H1 (cell line): ENCODE data around the gene C1GALT1C1L. TPM values are rescaled to one million over a fixed set of nuclear protein-coding genes. Genes with fewer than 3 reads are reported as not detected.
A peak's percentile ranks its signal among the peaks of the same experiment; 100 is the strongest.

Experiments
- CTCF ChIA-PET: fragments of 300-600 bp; sonication (Branson Sonifier 250); formaldehyde crosslinking; loops from one replicate; lab custom pipeline; 2021; ENCODE audit not compliant: partially characterized antibody; lab: Charles Lee
- POLR2A ChIA-PET: fragments of 300-600 bp; sonication (Branson Sonifier 250); formaldehyde crosslinking; loops from one replicate; lab custom pipeline; 2021; ENCODE audit warnings: inconsistent platforms; ENCODE audit not compliant: partially characterized antibody; lab: Charles Lee
- DNase-seq, 2 experiments: peaks; one replicate each; pipeline versions ENCODE4 v3.0.0 to v3.0.0-alpha.2; 2010 to 2022; ENCODE audit warnings: low spot score in 2 of 2, low read depth in 1 of 2, mixed read lengths in 1 of 2
- FAIRE-seq: peaks from 2 replicates; lab custom pipeline; 2011; peaks lifted over from hg19 to GRCh38; lab: Jason Lieb, UNC
- H2AFZ ChIP-seq: 2 replicates; pipeline ENCODE4 v1.8.1; 2012; ENCODE audit warnings: low read length, inconsistent platforms
- H2AK5ac ChIP-seq: 2 replicates; pipeline ENCODE4 v1.6.1; 2013; ENCODE audit warnings: low read depth, low read length
- H2BK120ac ChIP-seq: replicated peaks from 2 replicates; pipeline ENCODE3; 2013; ENCODE audit warnings: low read depth, low read length, inconsistent platforms
- H2BK12ac ChIP-seq: 2 replicates; pipeline ENCODE4 v1.6.1; 2013; ENCODE audit warnings: low read depth, low read length
- H2BK15ac ChIP-seq: 2 replicates; pipeline ENCODE4 v1.6.1; 2013; ENCODE audit warnings: low read length
- H2BK20ac ChIP-seq: 2 replicates; pipeline ENCODE4 v1.6.1; 2013; ENCODE audit warnings: low read length
- H2BK5ac ChIP-seq: 2 replicates; pipeline ENCODE4 v1.6.1; 2013; ENCODE audit warnings: low read depth, low read length
- H3K14ac ChIP-seq: 2 replicates; pipeline ENCODE4 v1.6.1; 2013; ENCODE audit warnings: inconsistent platforms; ENCODE audit not compliant: insufficient read length
- H3K18ac ChIP-seq: 2 replicates; pipeline ENCODE4 v1.6.1; 2013; ENCODE audit warnings: low read length; ENCODE audit errors: extremely low read depth
- H3K23ac ChIP-seq: 2 replicates; pipeline ENCODE4 v1.6.1; 2013; ENCODE audit warnings: inconsistent platforms; ENCODE audit not compliant: insufficient read length
- H3K23me2 ChIP-seq: 2 replicates; pipeline ENCODE4 v1.6.1; 2013; ENCODE audit warnings: low read depth, low read length
- H3K27ac ChIP-seq: 2 replicates; pipeline ENCODE4 v1.6.1; 2011; ENCODE audit warnings: low read depth, low read length, inconsistent platforms
- H3K27me3 ChIP-seq, 4 experiments: replicated peaks in 1 of 4; 1 replicate in 1 of 4; 2 replicates in 3 of 4; pipeline versions ENCODE4 v1.6.1 to v1.8.1; 2011 to 2013; ENCODE audit warnings: low read length in 3 of 4, mild to moderate bottlenecking in 3 of 4, inconsistent platforms in 2 of 4, mixed read lengths in 2 of 4, moderate library complexity in 1 of 4; ENCODE audit not compliant: control insufficient read depth in 3 of 4, insufficient read depth in 3 of 4; ENCODE audit errors: extremely low read depth in 1 of 4
- H3K36me3 ChIP-seq, 4 experiments: 2 replicates each; pipeline versions ENCODE4 v1.6.1 to v1.8.1; 2011 to 2013; ENCODE audit warnings: mild to moderate bottlenecking in 4 of 4, low read length in 3 of 4, moderate library complexity in 2 of 4, control low read depth in 1 of 4, inconsistent platforms in 1 of 4; ENCODE audit not compliant: insufficient read depth in 4 of 4, control insufficient read depth in 2 of 4
- H3K4ac ChIP-seq: replicated peaks from 2 replicates; pipeline ENCODE3; 2013; ENCODE audit warnings: low read length, low read depth, mixed read lengths, inconsistent platforms; ENCODE audit not compliant: insufficient read length
- H3K4me1 ChIP-seq, 4 experiments: replicated peaks in 1 of 4; 1 replicate in 1 of 4; 2 replicates in 3 of 4; pipeline versions ENCODE4 v1.6.1 to v1.8.1; 2011 to 2013; ENCODE audit warnings: low read length in 3 of 4, inconsistent platforms in 2 of 4, mixed read lengths in 1 of 4; ENCODE audit not compliant: insufficient read depth in 4 of 4, control insufficient read depth in 3 of 4
- H3K4me2 ChIP-seq, 2 experiments: 2 replicates each; pipeline versions ENCODE4 v1.6.1 to v1.8.1; 2011 to 2013; ENCODE audit warnings: low read depth in 2 of 2, low read length in 2 of 2, control low read depth in 1 of 2, inconsistent platforms in 1 of 2, mild to moderate bottlenecking in 1 of 2; ENCODE audit not compliant: insufficient read depth in 1 of 2
- H3K4me3 ChIP-seq, 4 experiments: fragments of 200-600, 300-600 bp in 1 of 4; sonication (generic), shearing (Covaris generic), sonication (Bioruptor Twin) in 1 of 4; 2 replicates each; pipeline versions ENCODE4 v1.5.1 to v1.8.1; 2011 to 2016; ENCODE audit warnings: low read length in 4 of 4, low read depth in 3 of 4, control low read depth in 2 of 4, inconsistent platforms in 2 of 4, mild to moderate bottlenecking in 2 of 4, mixed read lengths in 1 of 4, moderate library complexity in 1 of 4; ENCODE audit not compliant: insufficient read depth in 2 of 4; ENCODE audit errors: extremely low read depth in 1 of 4
- H3K56ac ChIP-seq: replicated peaks from 2 replicates; pipeline ENCODE3; 2013; ENCODE audit warnings: low read depth, mild to moderate bottlenecking, mixed read lengths, low read length, inconsistent platforms; ENCODE audit not compliant: insufficient read length
- H3K79me1 ChIP-seq: 2 replicates; pipeline ENCODE4 v1.6.1; 2013; ENCODE audit warnings: low read depth, low read length, control low read depth
- H3K79me2 ChIP-seq, 2 experiments: 2 replicates each; pipeline versions ENCODE4 v1.6.1 to v1.8.1; 2012 to 2013; ENCODE audit warnings: low read length in 2 of 2, mild to moderate bottlenecking in 2 of 2, inconsistent platforms in 1 of 2; ENCODE audit not compliant: insufficient read depth in 2 of 2, control insufficient read depth in 1 of 2
- H3K9ac ChIP-seq, 4 experiments: replicated peaks in 1 of 4; 1 replicate in 1 of 4; 2 replicates in 3 of 4; pipeline versions ENCODE4 v1.6.1 to v1.8.1; 2011 to 2013; ENCODE audit warnings: low read depth in 3 of 4, low read length in 3 of 4, control low read depth in 2 of 4, mild to moderate bottlenecking in 2 of 4, moderate library complexity in 2 of 4, inconsistent platforms in 1 of 4; ENCODE audit errors: extremely low read depth in 1 of 4
- H3K9me3 ChIP-seq, 2 experiments: 2 replicates each; pipeline versions ENCODE4 v1.6.1 to v1.8.1; 2012 to 2013; ENCODE audit warnings: mild to moderate bottlenecking in 2 of 2, moderate library complexity in 2 of 2, control low read depth in 1 of 2, inconsistent platforms in 1 of 2, low read depth in 1 of 2, low read length in 1 of 2, mixed read lengths in 1 of 2; ENCODE audit not compliant: insufficient read depth in 2 of 2
- H4K20me1 ChIP-seq, 2 experiments: replicated peaks in 1 of 2; 2 replicates each; pipeline versions ENCODE3 to v1.8.1; 2011 to 2013; ENCODE audit warnings: inconsistent platforms in 2 of 2, low read length in 2 of 2, mild to moderate bottlenecking in 1 of 2; ENCODE audit not compliant: insufficient read depth in 2 of 2, control insufficient read depth in 1 of 2
- H4K5ac ChIP-seq: 2 replicates; pipeline ENCODE4 v1.6.1; 2013; ENCODE audit warnings: low read length, low read depth, mixed read lengths, inconsistent platforms; ENCODE audit not compliant: insufficient read length
- H4K8ac ChIP-seq: 2 replicates; pipeline ENCODE4 v1.8.0; 2013; ENCODE audit warnings: mild to moderate bottlenecking, moderate library complexity, low read length, inconsistent platforms; ENCODE audit not compliant: insufficient read depth; ENCODE audit errors: extremely low read depth
- H4K91ac ChIP-seq: replicated peaks from 2 replicates; pipeline ENCODE3; 2013; ENCODE audit warnings: low read length, mixed read lengths, inconsistent platforms; ENCODE audit not compliant: insufficient read length
- KDM1A ChIP-seq: fragments of 200-600, 300-600 bp; sonication (generic); IDR thresholded peaks from 2 replicates; pipeline ENCODE4 v1.7.1; 2016; ENCODE audit warnings: mild to moderate bottlenecking, low read length, borderline replicate concordance
- TAF7 ChIP-seq: optimal IDR thresholded peaks from 2 replicates; pipeline ENCODE3; 2011; ENCODE audit warnings: low read depth, mild to moderate bottlenecking, inconsistent platforms, low read length, moderate library complexity, borderline replicate concordance
- WGBS, 2 experiments: shearing (Covaris generic) in 1 of 2; methylation state at CpG; one replicate each; pipeline versions ENCODE4 v1.1.6 to v1.1.7; 2013 to 2015; ENCODE audit warnings: low lambda C conversion rate in 2 of 2, mixed read lengths in 2 of 2, inconsistent platforms in 1 of 2, low coverage in 1 of 2, missing lambda C conversion rate in 1 of 2; ENCODE audit not compliant: insufficient replicate concordance in 2 of 2, insufficient coverage in 1 of 2, insufficient read length in 1 of 2; ENCODE audit errors: extremely low coverage in 1 of 2, missing lambda C conversion rate in 1 of 2; 5-methylcytosine and 5-hydroxymethylcytosine counted together
- polyA plus RNA-seq, 7 experiments: library from polyadenylated mRNA; depleted of rRNA in 3 of 7; stranded (reverse) in 5 of 7; unstranded in 2 of 7; fragments of >200 nt in 5 of 7; fragments of 200-250 nt in 2 of 7; gene quantifications; 1 replicate in 5 of 7; 2 replicates in 1 of 7; 4 replicates in 1 of 7; pipeline versions ENCODE4 v1.2.1 to v1.2.3, GENCODE V29; 2011 to 2013; ENCODE audit warnings: missing spikeins in 2 of 7, mixed read lengths in 2 of 7
- total RNA-seq: library from RNA; stranded (reverse); fragmentation: NEBNext Ultra II Directional; extraction: Animal tissue kit (Norgen Biotek cat#: 25700); gene quantifications from 2 replicates; pipeline ENCODE4 v1.2.1, GENCODE V29; 2021

The C1GALT1C1L gene
- total and polyA plus RNA-seq, 2 of the 8 experiments (the other 6 are each of a cell fraction or from before 2014, with no cell fraction given), result 0.12 TPM; not detected in 1

DNA sequence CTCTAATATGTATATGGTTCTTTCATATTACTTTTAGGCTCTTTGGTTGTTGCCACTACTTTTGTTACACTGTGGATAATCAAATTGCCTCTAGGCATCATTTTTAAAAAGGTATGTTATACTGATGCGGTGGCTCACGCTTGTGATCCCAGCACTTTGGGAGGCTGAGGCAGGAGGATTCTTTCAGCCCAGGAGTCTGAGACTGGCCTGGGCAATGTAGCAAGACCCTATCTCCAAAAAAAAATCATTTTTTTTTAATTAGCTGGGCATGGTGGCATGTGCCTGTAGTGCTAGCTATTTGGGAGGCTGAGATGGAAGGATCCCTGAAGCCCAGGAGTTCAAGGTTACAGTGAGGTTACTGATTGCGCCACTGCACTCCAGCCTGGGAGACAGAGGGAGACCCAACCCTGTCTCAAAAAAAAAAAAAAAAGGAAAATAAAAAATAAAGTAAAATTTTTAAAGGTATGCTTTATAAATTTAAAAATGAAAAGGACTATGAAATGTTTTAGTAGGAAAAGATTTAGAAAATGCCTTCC lies 49.5 kb upstream of the C1GALT1C1L start:
- ChIA-PET CTCF (interaction anchor here (1.2 kb wide), 1 partner anchor 9 kb away, joined by 4 read pairs; no protein-coding TSS in a partner anchor), POLR2A (no interaction called here)
- H3K36me3 ChIP-seq, result no peaks in the 10 kb centered on the region
- peaks cover 0 to 6% (median 2%) of the 10 kb centered on the region in 4 experiments; a peak in 2 of 7 replicates for H3K4me1 ChIP-seq
- H2BK120ac ChIP-seq, result no peak overlapping the region
- H2AK5ac ChIP-seq, result no peak overlapping the region
- H3K23ac ChIP-seq, result no peak overlapping the region
- H4K5ac ChIP-seq, result no peak overlapping the region
- no peaks in the 10 kb centered on the region for H3K79me2 ChIP-seq
- H3K9ac ChIP-seq, result no peak overlapping the region
- no peak overlapping the region for H2BK20ac ChIP-seq
- no peak overlapping the region for H2BK5ac ChIP-seq
- H4K20me1 ChIP-seq, result no peaks in the 10 kb centered on the region
- H3K23me2 ChIP-seq, result no peaks in the 10 kb centered on the region
- no peaks in the 10 kb centered on the region for H3K79me1 ChIP-seq
- no peak overlapping the region for H3K14ac ChIP-seq
- H2BK12ac ChIP-seq, result no peak overlapping the region
- no peak overlapping the region for H3K56ac ChIP-seq
- no peak overlapping the region for H3K4me3 ChIP-seq
- H2AFZ ChIP-seq, result no peak overlapping the region
- no peak overlapping the region for H3K18ac ChIP-seq
- DNase-seq (no peak), FAIRE-seq (no peak)
- no peak overlapping the region for H4K91ac ChIP-seq
- H3K4me2 ChIP-seq, result no peak overlapping the region
- no peak overlapping the region for H3K27ac ChIP-seq
- H3K9me3 ChIP-seq, result no peaks in the 10 kb centered on the region
- TF ChIP-seq KDM1A (peak; percentile 42; the same call in 1 of the 2 replicates), TAF7 (no peak)
- H3K27me3 ChIP-seq, result no peaks in the 10 kb centered on the region
- no peak overlapping the region for H3K4ac ChIP-seq
- no peak overlapping the region for H2BK15ac ChIP-seq
- no peak overlapping the region for H4K8ac ChIP-seq
- WGBS, 2 experiments, result 94% methylated on average over 3 of the region's 3 CpGs; no CpG with 5 or more reads in 1 of the 2 experiments
